Muscle of back (tissue), 11 donors: ENCODE data around the gene LURAP1L. TPM values are rescaled to one million over a fixed set of nuclear protein-coding genes. Genes with fewer than 3 reads are reported as not detected.

Experiments
- DNase-seq, 3 donors: peaks; one replicate each; pipeline versions ENCODE4 v3.0.0 to v3.0.0-alpha.2; 2013
- polyA plus RNA-seq, 10 donors: library from polyadenylated mRNA; unstranded; fragments of 120-200 nt; gene quantifications; one replicate each; pipeline ENCODE4 v1.2.1, GENCODE V29; 2013; ENCODE audit not compliant: insufficient read length in 10 of 10

The LURAP1L gene
- polyA plus RNA-seq, 10 donors, result 9.1 to 23.0 (median 11.8) TPM

GRCh38 chr9:12775679-12776512 lies 1.1 kb downstream of the LURAP1L start:
- DNase-seq, result peak; percentile 88 to 97 (median 88)

GRCh38 chr9:12776513-12777055 lies 1.8 kb downstream of the LURAP1L start:
- no peak for DNase-seq

GRCh38 chr9:12777121-12778022 lies 2.6 kb downstream of the LURAP1L start:
- peak in 1 of 3 donors; percentile 29 for DNase-seq

- no peak for DNase-seq
Measured at GRCh38 chr9:12778389-12778788, 3.6 kb downstream of the LURAP1L start.

- DNase-seq, result no peak
Measured at GRCh38 chr9:12781226-12781733, 6.5 kb downstream of the LURAP1L start.

- no peak for DNase-seq
Measured at GRCh38 chr9:12783767-12784460, 9.1 kb downstream of the LURAP1L start.

GRCh38 chr9:12784461-12785259 lies 9.8 kb downstream of the LURAP1L start:
- peak in 1 of 3 donors; percentile 53 for DNase-seq

- peak in 1 of 3 donors; percentile 45 for DNase-seq
Measured at GRCh38 chr9:12785260-12785770, 10.5 kb downstream of the LURAP1L start.

GRCh38 chr9:12785941-12786340 lies 11.1 kb downstream of the LURAP1L start:
- DNase-seq, result no peak

GRCh38 chr9:12790001-12790400 lies 15.2 kb downstream of the LURAP1L start:
- DNase-seq, result no peak

GRCh38 chr9:12790883-12791282 lies 16.1 kb downstream of the LURAP1L start:
- no peak for DNase-seq

- no peak for DNase-seq
Measured at GRCh38 chr9:12794101-12794799, 19.4 kb downstream of the LURAP1L start.

GRCh38 chr9:12796601-12797000 lies 21.8 kb downstream of the LURAP1L start:
- no peak for DNase-seq

GRCh38 chr9:12797037-12797436 lies 22.2 kb downstream of the LURAP1L start:
- DNase-seq, result no peak

GRCh38 chr9:12798066-12798770 lies 23.4 kb downstream of the LURAP1L start:
- no peak for DNase-seq

- no peak for DNase-seq
Measured at GRCh38 chr9:12801187-12801586, 26.4 kb downstream of the LURAP1L start.

- DNase-seq, result no peak
Measured at GRCh38 chr9:12801663-12802062, 26.8 kb downstream of the LURAP1L start.

- no peak for DNase-seq
Measured at GRCh38 chr9:12802093-12802492, 27.3 kb downstream of the LURAP1L start.

- DNase-seq, result no peak
Measured at GRCh38 chr9:12808569-12808968, 33.7 kb downstream of the LURAP1L start.
